Aorta (tissue), 5 donors: ENCODE data around the gene SEC63. TPM values are rescaled to one million over a fixed set of nuclear protein-coding genes. Genes with fewer than 3 reads are reported as not detected.

Source experiments
- ATAC-seq: fragments of 200-7000 bp; cut with Tn5 transposase; one replicate; pipeline ENCODE4 v1.9.1; 2022; ENCODE audit warnings: moderate library complexity; ENCODE audit not compliant: low FRiP score
- DNase-seq, 2 donors: peaks; one replicate each; pipeline ENCODE4 v3.0.0-alpha.2; 2020
- H3K27ac ChIP-seq, 2 donors: one replicate each; pipeline ENCODE4 v1.5.1; 2013; ENCODE audit warnings: low read length in 2 of 2, mild to moderate bottlenecking in 2 of 2, moderate library complexity in 2 of 2, control low read depth in 1 of 2, inconsistent platforms in 1 of 2, low read depth in 1 of 2
- H3K27me3 ChIP-seq, 2 donors: one replicate each; pipeline ENCODE4 v1.6.1; 2013; ENCODE audit warnings: control low read depth in 1 of 2, low read length in 1 of 2, mild to moderate bottlenecking in 1 of 2, moderate library complexity in 1 of 2; ENCODE audit not compliant: insufficient read depth in 2 of 2, control insufficient read depth in 1 of 2
- H3K36me3 ChIP-seq, 2 donors: one replicate each; pipeline ENCODE4 v1.6.1; 2013; ENCODE audit warnings: control low read depth in 1 of 2, low read length in 1 of 2, mild to moderate bottlenecking in 1 of 2; ENCODE audit not compliant: insufficient read depth in 2 of 2, control insufficient read depth in 1 of 2
- H3K4me1 ChIP-seq, 2 donors: one replicate each; pipeline ENCODE4 v1.6.1; 2013; ENCODE audit warnings: low read length in 2 of 2, control low read depth in 1 of 2, mild to moderate bottlenecking in 1 of 2, moderate library complexity in 1 of 2; ENCODE audit not compliant: insufficient read depth in 2 of 2, control insufficient read depth in 1 of 2
- H3K4me3 ChIP-seq, 2 donors: one replicate each; pipeline ENCODE4 v1.5.1; 2013; ENCODE audit warnings: low read length in 2 of 2, control low read depth in 1 of 2, mild to moderate bottlenecking in 1 of 2
- H3K9me3 ChIP-seq: one replicate; pipeline ENCODE4 v1.6.1; 2013; ENCODE audit warnings: mild to moderate bottlenecking, low read length; ENCODE audit not compliant: control insufficient read depth
- WGBS, 2 donors: extraction: QIAGEN DNeasy Blood & Tissue Kit; methylation state at CpG; one replicate each; pipeline ENCODE4 v1.1.7; 2013; 5-methylcytosine and 5-hydroxymethylcytosine counted together
- intact Hi-C, 2 donors: fragments of 100-400 bp; cut with DNase I; formaldehyde crosslinking; loops; one replicate each; pipeline versions ENCODE4 v1.14.2 to v1.15.0; 2022
- polyA plus RNA-seq, 2 donors: library from polyadenylated mRNA; stranded (reverse); fragments of 200-250 nt; gene quantifications; one replicate each; pipeline ENCODE4 v1.2.3, GENCODE V29; 2013
- total RNA-seq, 2 donors: library from RNA; stranded (reverse); fragmentation: NEBNext Ultra II Directional; extraction: Animal tissue kit (Norgen Biotek cat#: 25700); gene quantifications; one replicate each; pipeline ENCODE4 v1.2.1, GENCODE V29; 2021
- donor health status: healthy with polysubstance abuse.
- donor health status: Bipolar disorder and iron deficiency.
- donor health status: DM: no; HTN: no; CAD: no.
- donor health status: DM: no; HTN: no; CAD: no.
- donor health status: DM: yes; HTN: yes; CAD: no.

The SEC63 gene
- total and polyA plus RNA-seq, 4 donors, result 23.9 to 114 (median 80.4) TPM

DNA sequence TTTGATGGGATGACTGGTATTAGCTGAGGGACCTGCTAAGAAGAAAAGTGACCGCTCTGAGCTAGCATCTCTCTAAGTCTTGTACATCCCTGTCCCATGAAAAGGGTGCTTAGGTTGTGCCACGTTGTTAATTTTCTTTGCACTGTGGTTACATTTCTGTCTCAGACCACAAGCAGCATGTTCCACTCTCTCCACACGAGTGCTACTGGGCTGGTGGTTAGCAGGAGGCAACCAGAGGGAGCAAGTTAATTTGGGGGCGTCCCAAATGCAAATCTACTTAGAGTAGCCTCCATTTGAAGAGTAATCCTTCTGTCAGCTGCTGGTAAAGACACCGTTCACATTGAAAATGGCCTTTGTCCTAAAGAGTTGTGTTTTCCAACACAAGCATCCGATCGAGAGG is 130.5 kb downstream of the SEC63 start:
- WGBS, 2 donors, result 81 to 84% methylated on average over 7 of the region's 7 CpGs
- H3K27me3 ChIP-seq, result no peaks in the 10 kb centered on the region
- H3K4me3 ChIP-seq, result no peak overlapping the region
- intact Hi-C loops, result no loop called here
- DNase-seq, result no peak
- no peak for ATAC-seq
- no peak overlapping the region for H3K27ac ChIP-seq
- no peaks in the 10 kb centered on the region for H3K4me1 ChIP-seq
- no peaks in the 10 kb centered on the region for H3K36me3 ChIP-seq
- H3K9me3 ChIP-seq, result no peaks in the 10 kb centered on the region

DNA sequence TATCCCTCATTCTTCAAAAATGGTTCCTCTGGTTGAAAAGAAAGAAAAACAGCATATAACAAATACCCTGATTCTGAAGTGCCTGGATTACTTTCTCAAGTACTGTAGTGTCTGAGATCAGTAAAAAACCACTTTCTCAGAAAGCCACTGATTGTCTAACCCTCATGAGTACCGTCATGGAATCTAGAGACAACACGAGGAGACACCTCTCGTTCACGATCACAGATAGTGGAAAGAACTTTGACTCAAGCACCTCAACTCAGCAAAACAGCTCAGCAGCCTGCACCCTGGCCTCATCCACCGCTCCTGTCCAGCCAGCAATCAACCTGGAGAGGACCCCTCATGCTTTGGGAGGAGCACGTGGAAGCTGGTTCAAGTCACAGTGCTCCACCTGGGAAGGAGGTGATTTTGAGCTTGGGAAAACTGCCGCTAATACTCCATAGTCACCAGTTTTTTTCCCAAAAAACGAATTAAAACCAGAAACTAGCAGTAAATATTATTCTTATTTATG is 134.9 kb downstream of the SEC63 start:
- H3K4me1 ChIP-seq, result no peaks in the 10 kb centered on the region

DNA sequence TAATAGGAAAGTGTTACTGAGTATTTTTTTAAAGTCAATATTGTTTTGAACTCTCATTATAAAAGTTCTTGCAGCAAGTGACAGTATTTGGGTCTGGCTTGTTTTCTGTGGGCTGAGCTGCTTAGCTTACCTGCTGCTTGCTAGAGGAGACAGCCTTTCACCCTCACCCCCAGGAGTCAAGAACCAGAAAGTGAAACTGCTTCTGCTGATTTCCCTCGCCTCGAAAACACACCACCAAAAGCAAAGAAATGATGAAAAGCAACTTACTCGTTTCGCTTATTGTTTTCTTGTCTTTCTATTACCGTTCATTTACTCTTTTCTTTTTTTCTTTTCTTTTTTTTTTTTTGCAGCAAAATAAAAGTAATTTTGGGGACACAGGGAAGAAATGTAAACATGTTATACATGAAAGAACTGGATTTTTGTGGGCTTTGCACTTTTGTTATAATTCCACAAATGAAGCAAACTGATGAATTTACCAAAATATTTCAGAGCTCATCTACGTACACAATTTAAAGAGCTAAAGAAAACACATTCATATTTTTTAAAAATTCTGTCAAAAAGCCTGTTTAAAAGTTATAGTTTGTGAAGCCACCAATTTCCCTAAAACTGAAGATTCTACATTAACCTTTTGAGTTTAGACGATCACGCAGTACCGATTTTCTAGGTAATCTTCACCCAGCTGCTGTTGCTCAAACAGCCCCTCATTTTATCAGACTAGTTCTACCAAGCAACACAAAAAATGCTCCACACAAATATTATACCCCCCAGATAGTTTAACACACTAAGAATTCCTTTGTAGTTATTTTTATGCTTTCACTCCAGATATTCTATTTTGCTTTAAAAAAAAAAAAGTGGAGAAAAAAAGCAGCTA is 135.6 kb downstream of the SEC63 start:
- no peak overlapping the region for H3K27ac ChIP-seq
- intact Hi-C loops, result no loop called here
- H3K36me3 ChIP-seq, result no peaks in the 10 kb centered on the region
- H3K4me3 ChIP-seq, result no peak overlapping the region
- no peaks in the 10 kb centered on the region for H3K9me3 ChIP-seq
- H3K27me3 ChIP-seq, result no peaks in the 10 kb centered on the region
- DNase-seq, result no peak
- ATAC-seq, result no peak
- 84 to 91% methylated on average over 9 of the region's 9 CpGs for WGBS, 2 donors
- H3K4me1 ChIP-seq, result no peaks in the 10 kb centered on the region

More for the DNA sequence above, 134.9 kb downstream of the SEC63 start:
- no peaks in the 10 kb centered on the region for H3K9me3 ChIP-seq
- no peak overlapping the region for H3K27ac ChIP-seq
- WGBS, 2 donors, result 72 to 79% methylated on average over 8 of the region's 8 CpGs
- H3K27me3 ChIP-seq, result no peaks in the 10 kb centered on the region
- no peak overlapping the region for H3K4me3 ChIP-seq
- DNase-seq (no peak), ATAC-seq (no peak)
- intact Hi-C loops, result no loop called here
- H3K36me3 ChIP-seq, result no peaks in the 10 kb centered on the region

DNA sequence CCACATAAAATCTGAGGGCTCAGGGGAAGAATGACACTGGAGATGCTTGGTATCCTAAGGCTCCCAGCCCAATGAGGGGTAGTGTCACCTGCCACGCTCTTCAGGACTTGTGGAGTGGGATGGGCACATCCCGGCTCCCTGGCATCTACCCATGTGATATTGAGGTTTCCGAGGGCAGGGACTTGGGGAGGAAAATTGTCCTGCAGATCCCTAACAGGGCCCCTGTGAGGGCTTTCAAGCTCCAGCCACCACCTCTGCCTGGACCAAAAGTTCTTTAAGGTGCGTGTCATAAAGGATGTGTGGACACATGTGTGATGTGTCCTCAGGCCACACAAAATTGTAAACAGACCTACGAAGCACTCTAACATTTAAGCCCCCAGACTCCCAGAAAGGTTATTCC is 136.4 kb downstream of the SEC63 start:
- H3K36me3 ChIP-seq, result no peaks in the 10 kb centered on the region
- no peaks in the 10 kb centered on the region for H3K4me1 ChIP-seq
- DNase-seq (no peak), ATAC-seq (no peak)
- no peaks in the 10 kb centered on the region for H3K27me3 ChIP-seq
- WGBS, 2 donors, result 86 to 92% methylated on average over 5 of the region's 5 CpGs
- no peak overlapping the region for H3K4me3 ChIP-seq
- no peaks in the 10 kb centered on the region for H3K9me3 ChIP-seq
- H3K27ac ChIP-seq, result no peak overlapping the region
- intact Hi-C loops, result no loop called here

DNA sequence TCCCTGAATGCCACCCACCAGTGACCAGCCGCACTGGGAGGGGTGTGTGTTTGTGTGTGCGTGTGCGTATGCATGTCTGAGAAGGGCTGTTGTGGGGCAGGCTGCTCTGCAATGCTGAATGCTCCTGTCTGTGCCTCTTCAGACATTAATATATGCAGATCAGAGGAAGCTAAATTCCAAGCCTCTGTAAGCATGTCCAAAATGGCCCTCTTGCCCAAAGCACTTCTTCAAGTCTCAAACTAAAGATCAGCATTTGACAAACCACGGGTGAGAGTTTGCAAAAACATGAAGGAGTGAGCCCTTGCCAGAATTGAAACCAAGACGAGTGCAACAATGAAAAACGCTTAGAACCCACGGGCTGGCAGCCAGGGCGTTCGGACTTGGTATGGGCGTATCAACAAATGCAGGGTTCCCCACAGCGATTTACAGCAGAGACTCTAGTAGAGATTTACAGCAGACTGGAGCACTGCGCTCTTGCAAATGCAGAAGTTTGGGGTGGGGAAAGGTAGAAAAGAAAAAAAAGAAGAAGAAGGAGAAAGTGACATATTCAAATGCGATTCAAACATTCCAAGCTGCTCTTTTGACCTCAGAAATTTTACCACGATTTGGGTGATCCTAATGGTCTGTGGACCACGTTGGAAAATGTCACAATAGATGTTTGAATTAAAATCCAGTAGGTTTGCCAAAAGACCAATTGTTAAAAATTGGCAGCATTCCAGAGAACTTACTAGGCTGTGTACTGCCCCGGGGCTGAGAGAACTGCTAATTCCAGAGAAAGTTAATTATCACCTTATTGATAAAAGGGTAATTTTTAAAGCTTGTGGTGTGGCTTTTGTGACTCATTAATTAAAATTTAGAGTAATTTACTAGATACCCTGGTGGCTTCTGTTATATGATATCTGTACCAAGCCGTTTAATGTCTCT is 137.4 kb downstream of the SEC63 start:
- 13% methylated on average over 17 of the region's 17 CpGs for WGBS, 2 donors
- intact Hi-C loops, result no loop called here
- H3K9me3 ChIP-seq, result no peaks in the 10 kb centered on the region
- ATAC-seq (no peak), DNase-seq (no peak)
- H3K4me3 ChIP-seq, result peak overlapping the region in 1 of 2 donors; percentile 5
- no peaks in the 10 kb centered on the region for H3K4me1 ChIP-seq
- H3K27me3 ChIP-seq, result no peaks in the 10 kb centered on the region
- H3K36me3 ChIP-seq, result no peaks in the 10 kb centered on the region
- H3K27ac ChIP-seq, result no peak overlapping the region

DNA sequence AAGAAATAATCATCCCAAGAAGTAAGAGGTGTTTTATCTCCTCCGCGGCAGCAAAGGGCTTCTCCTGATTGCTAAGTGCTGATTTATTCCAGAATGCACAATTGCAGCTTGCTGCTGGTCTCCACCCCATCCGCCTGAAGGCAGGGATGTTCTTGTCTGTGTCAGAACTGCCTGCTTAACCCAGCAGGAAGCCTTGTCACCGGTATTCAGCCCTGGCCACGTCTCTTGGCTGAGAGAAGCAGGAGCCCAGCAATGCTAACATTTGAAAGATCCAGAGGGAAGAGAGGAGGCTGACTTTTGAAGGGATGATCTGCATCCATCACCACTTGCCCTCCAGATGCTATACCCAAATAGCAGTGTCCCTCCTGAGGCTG is 138.1 kb downstream of the SEC63 start:
- WGBS, 2 donors, result 46 to 51% methylated on average over 5 of the region's 5 CpGs

DNA sequence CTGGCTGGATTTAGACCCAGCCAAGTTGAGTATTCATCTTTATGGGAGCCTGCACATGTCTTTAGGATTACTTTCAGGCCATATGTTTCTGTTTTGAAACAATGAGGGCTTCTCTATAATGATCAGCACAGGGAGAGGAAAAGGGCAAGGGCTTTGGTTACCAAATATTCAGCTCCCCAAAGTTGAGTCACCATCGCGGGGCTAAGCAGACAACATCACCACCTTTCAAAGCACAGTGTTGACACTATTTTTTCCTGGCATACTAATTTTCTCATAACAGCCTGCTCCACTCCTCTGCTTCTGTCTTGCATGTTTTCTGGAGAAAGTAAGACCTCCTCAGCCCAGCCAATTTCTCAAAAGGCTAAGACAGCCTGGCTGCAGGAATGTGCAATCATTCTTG is 138.8 kb downstream of the SEC63 start:
- no peak for ATAC-seq
- H3K4me3 ChIP-seq, result no peak overlapping the region
- DNase-seq, result no peak
- H3K27me3 ChIP-seq, result no peaks in the 10 kb centered on the region
- WGBS, 2 donors, result 85 to 89% methylated on average over 2 of the region's 2 CpGs
- H3K4me1 ChIP-seq, result no peaks in the 10 kb centered on the region
- H3K9me3 ChIP-seq, result no peaks in the 10 kb centered on the region
- intact Hi-C loops, result no loop called here
- H3K36me3 ChIP-seq, result no peaks in the 10 kb centered on the region
- H3K27ac ChIP-seq, result no peak overlapping the region

More for the DNA sequence above, 138.1 kb downstream of the SEC63 start:
- H3K4me3 ChIP-seq, result no peak overlapping the region
- no peak for ATAC-seq
- no peaks in the 10 kb centered on the region for H3K4me1 ChIP-seq
- no peak for DNase-seq
- no peaks in the 10 kb centered on the region for H3K27me3 ChIP-seq
- no peaks in the 10 kb centered on the region for H3K9me3 ChIP-seq
- no peaks in the 10 kb centered on the region for H3K36me3 ChIP-seq
- intact Hi-C loops, result no loop called here
- no peak overlapping the region for H3K27ac ChIP-seq

DNA sequence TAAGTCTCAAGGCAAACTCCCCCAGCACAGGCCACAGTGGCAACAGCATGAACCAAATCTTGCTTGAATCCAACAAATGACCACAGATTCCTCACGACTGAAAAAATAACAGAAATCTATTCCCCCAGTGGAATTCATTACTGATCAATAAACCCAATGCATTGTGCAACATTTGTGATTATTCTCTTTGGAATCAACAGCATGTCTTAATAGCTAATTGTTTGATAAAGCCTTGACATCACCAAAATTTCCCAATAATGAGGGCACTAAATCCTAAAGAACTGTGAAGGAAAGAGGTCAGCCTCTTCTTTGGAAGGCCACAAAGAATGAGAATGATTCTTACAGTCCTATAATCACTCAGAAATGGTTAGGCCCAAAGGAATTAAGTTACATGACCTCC is 139.7 kb downstream of the SEC63 start:
- ATAC-seq (no peak), DNase-seq (no peak)
- WGBS, 2 donors, result 65 to 93% methylated on average over 1 of the region's 1 CpG
- Histone ChIP-seq H3K9me3 (peaks cover 1% of the 10 kb centered on the region), H3K4me3 (no peak overlapping the region), H3K4me1 (no peaks in the 10 kb centered on the region), H3K27me3 (no peaks in the 10 kb centered on the region), H3K27ac (no peak overlapping the region), H3K36me3 (no peaks in the 10 kb centered on the region)
- intact Hi-C loops, result no loop called here
